ENCODE data around the gene SLITRK1.

- TF ChIP-seq POLR2A (IDR thresholded peaks at IDR 0.05) (no peak), CTCF (IDR thresholded peaks at IDR 0.05) (no peak)
These were observed 1.9 kb upstream of the SLITRK1 start for GRCh38 chr13:83884141-83884540.

Measured in ovary (tissue), 3 donors.